Activated T-helper 1 cell treated with Interleukin-2 at 50 U/mL for 16 hours (primary cell): Measurements from ENCODE around the gene CNN2.
A peak's percentile ranks its signal among the peaks of the same experiment; 100 is the strongest.

Source experiments
- DNase-seq: peaks from one replicate; pipeline ENCODE4 v3.0.0-alpha.2; 2020; ENCODE audit warnings: low read depth

Gene CNN2

DNA sequence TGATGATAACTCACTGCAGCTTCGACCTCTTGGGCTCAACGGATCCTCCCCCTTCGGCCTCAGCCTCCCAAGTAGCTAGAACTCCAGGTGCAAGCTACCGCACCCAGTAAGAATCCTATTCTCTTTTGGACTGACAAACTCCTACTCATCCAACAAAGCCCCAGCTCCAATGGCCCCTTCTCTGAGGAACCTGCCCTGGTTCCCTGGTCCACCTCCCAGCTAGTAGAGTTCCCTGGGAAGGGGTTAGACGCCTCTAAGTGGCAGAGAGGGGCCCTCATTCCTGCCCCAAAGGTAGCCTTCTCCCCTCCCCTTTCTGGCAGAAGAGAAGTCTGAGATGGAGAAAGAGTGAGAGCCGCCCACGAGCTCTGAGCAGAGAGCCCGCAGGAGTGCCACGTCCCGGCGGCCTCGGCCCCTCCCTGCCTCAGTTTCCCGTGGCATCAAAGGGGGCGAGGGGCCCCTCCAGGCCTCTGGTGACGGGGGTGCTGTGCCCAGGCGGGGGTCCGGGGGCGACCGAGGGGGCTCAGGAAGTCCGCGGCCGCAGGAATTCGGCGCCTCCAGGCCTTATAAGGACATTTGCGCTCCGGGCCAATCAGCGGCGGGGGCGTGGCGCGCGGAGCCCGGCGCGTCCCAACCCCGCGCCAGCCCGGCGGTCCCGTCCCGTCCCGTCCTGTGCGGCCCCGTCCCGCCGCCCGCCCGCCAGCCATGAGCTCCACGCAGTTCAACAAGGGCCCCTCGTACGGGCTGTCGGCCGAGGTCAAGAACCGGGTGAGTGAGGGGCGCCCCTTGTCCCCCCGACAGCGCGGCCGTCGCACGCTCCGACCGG lies at the start of gene CNN2:
CNN2 (plus strand) TSS at position 649 of the 823 bp plus-strand sequence; CDS start at position 703, 54 bp downstream.
- DNase-seq: peak; percentile 50

GRCh38 chr19:977058-977464 lies 49.3 kb upstream of the CNN2 start:
- DNase-seq: no peak

- no peak for DNase-seq
Measured at GRCh38 chr19:979318-979741, 47.1 kb upstream of the CNN2 start.

GRCh38 chr19:980133-980998 lies 46.0 kb upstream of the CNN2 start:
- no peak for DNase-seq

- DNase-seq: peak; percentile 68
Measured at GRCh38 chr19:982567-983170, 43.7 kb upstream of the CNN2 start.

DNA sequence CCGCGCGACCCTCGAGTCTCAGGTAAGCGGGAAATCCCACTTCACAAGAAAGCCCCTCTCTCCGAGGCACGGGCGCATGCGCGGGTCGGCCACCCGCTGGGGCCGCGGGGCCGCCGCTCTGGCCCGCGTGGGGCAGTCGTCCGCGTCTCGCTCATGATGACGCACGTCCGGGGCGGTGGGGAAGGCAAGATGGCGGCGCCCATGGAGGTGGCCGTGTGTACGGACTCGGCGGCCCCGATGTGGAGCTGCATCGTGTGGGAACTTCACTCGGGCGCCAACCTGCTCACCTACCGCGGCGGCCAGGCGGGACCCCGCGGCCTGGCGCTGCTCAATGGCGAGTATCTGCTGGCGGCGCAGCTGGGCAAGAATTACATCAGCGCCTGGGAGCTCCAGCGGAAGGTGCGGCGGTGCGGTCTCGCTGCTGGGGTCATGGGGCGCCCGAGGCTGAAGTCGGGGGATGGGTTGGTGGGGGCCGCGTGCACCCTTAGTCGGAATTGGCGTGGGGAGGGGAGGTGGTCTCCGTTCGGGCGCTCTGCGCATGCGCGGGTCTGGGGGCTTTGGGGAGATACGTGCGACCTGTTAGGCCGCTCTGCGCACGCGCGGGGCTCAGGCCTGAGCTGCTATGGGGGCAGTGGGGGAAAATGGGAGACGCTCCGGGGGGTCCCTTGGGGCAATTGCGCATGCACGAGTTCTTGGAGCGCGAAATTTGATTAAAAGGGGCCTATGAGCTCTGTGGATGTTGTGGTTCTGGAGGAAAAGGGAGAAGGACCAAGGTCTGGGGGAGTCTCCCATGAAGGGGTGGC lies 42.0 kb upstream of the CNN2 start, which contains the start of gene WDR18:
WDR18 (plus strand) TSS at position 181 of the 803 bp plus-strand sequence; CDS start at position 190, 9 bp downstream.
- peak; percentile 80 for DNase-seq

DNA sequence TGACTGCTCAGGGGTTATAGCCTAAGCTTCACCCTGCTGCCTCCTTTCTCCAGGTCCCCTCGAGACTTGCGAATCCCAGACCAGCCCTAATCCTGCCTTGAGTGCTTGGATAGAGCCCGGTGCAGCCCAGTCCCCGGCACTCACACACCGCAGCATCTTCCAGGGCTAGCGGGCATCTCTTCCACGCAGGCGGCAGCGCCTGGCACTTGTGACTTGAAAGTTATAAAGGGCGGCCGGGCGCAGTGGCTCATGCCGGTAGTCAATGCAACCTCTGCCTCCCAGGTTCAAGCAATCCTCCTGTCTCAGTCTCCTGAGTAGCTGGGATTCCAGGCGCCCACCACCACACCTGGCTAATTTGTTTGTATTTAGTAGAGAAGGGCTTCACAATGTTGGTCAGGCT lies 40.3 kb upstream of the CNN2 start:
- no peak for DNase-seq

- DNase-seq: no peak
Measured at GRCh38 chr19:988081-988480, 38.3 kb upstream of the CNN2 start.

GRCh38 chr19:988510-988909 lies 37.9 kb upstream of the CNN2 start:
- DNase-seq: no peak

DNA sequence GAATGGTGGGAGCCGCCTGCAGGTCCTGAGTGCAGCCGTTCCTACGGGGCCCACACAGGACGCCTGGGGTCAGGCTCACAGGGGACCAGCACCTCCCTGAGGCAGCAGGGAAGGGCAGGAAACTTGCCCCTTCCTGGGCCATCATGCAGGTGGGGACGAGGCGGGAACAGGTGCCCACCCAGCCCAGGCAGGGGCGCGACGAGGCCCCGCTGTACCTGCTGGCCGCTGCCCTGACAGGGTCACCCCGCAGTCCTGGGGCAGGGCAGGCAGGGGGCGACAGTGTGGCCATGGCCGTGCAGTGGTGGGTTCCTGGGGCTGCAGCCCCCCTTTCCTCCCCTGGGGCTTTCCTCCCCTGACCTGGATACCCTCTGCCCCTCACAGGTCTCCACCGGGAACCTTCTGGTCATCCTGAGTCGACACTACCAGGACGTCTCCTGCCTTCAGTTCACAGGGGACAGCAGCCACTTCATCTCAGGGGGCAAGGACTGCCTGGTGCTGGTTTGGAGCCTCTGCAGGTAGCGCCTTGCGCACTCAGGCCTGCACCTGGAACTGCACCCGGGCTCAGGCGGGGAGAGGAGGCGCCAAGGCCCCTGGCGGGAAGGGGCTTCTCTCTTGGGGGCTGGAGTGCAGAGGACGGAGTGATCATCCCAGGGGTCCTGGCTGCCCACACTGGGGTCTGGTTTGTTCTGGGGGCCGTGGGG lies 36.9 kb upstream of the CNN2 start:
- no peak for DNase-seq

DNA sequence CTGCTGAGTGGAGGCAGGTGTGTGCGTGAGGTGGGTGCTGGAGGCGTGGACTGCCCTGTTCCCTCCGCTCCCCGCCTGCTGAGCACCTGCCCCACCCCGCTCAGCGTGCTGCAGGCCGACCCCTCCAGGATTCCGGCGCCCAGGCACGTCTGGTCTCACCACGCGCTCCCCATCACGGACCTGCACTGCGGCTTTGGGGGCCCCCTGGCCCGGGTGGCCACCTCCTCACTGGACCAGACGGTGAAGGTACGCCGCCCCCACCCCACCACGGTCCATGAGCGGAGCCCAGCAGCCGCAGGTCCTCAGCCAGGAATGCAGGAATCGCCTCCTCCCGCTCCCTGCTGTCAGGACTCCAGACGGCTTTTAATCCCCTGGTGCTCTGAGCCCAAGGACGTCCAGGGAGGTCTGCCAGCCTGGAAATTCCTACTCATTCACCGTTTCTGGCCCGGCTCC lies 36.3 kb upstream of the CNN2 start:
- DNase-seq: no peak

- DNase-seq: no peak
Measured at GRCh38 chr19:990746-991145, 35.7 kb upstream of the CNN2 start.

DNA sequence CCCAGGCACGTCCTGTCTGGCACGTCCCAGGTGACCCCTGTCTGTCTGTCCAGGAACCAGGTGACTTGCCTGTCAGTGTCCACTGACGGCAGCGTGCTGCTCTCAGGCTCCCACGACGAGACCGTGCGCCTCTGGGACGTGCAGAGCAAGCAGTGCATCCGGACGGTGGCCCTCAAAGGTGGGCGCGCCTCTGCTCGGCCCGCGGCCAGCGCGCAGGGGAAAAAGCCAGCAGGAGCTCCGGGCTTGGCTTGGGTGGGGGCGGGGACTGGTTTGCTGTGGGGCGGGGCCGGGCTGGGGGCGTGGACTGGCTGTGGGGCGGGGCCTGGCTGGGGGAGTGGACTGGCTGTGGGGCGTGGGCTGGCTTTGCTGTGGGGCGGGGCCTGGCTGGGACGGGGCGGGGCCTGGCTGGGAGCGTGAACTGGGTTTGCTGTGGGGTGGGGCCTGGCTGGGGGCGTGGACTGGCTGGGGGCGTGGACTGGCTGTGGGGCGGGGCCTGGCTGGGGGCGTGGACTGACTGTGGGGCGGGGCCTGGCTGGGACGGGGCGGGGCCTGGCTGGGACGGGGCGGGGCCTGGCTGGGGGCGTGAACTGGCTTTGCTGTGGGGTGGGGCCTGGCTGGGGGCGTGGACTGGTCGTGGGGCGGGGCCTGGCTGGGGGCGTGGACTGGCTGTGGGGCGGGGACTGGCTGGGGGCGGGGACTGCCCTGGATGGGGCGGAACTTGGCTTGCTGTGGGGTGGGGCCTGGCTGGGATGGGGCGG lies 35.1 kb upstream of the CNN2 start:
- DNase-seq: peak; percentile 36

- DNase-seq: no peak
Measured at GRCh38 chr19:991932-992669, 34.3 kb upstream of the CNN2 start.

GRCh38 chr19:992670-993055 lies 33.7 kb upstream of the CNN2 start:
- DNase-seq: no peak

DNA sequence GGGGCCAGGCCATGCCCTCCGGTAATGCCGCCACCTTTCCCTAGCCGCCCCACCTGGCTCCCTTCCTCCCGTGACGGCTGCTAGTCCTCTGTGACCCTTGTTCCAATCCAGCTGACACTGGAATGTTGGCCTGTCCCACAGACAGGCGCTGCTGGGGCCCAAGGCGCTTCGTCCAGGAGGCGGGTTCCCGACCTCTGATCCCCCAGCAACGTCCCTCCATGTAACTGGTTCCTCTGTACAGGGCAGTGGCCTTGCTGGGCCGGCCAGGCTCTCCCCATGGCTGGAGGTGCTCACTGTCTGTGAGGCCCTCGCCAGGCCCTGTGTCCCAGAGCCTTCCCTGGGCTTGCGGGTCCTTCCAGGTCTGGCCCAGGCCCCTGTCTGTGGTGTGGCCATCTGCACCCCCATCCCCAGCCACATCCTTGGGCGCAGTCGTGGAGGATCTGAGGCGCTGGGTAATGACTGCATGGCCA lies 33.0 kb upstream of the CNN2 start:
- no peak for DNase-seq

- no peak for DNase-seq
Measured at GRCh38 chr19:993831-994393, 32.5 kb upstream of the CNN2 start.

GRCh38 chr19:994516-994915 lies 31.9 kb upstream of the CNN2 start:
- no peak for DNase-seq
